GM21360 (cell line): ENCODE measurements around the gene POLD2.

Experiments used
- ATAC-seq: cut with Tn5 transposase; IDR thresholded peaks from one replicate; pipeline ENCODE4 v1.9.1; 2021; ENCODE audit warnings: mild to moderate bottlenecking, moderate library complexity; ENCODE audit not compliant: unreplicated experiment

POLD2 gene

GRCh38 chr7:44152971-44153947 lies 29.9 kb upstream of the POLD2 start:
- ATAC-seq, result no peak

- ATAC-seq, result no peak
Measured at GRCh38 chr7:44151956-44152355, 28.6 kb upstream of the POLD2 start.

GRCh38 chr7:44150966-44151941 lies 27.9 kb upstream of the POLD2 start:
- ATAC-seq, result no peak

- ATAC-seq, result no peak
Measured at GRCh38 chr7:44150466-44150832, 27.1 kb upstream of the POLD2 start.

- no peak for ATAC-seq
Measured at GRCh38 chr7:44149571-44150465, 26.5 kb upstream of the POLD2 start.

- no peak for ATAC-seq
Measured at GRCh38 chr7:44148961-44149536, 25.7 kb upstream of the POLD2 start.

GRCh38 chr7:44148166-44148565 lies 24.8 kb upstream of the POLD2 start:
- no peak for ATAC-seq

GRCh38 chr7:44147026-44147991 lies 24.0 kb upstream of the POLD2 start:
- ATAC-seq, result no peak

GRCh38 chr7:44145969-44146911 lies 22.9 kb upstream of the POLD2 start:
- ATAC-seq, result no peak

GRCh38 chr7:44145479-44145968 lies 22.2 kb upstream of the POLD2 start:
- ATAC-seq, result no peak

- no peak for ATAC-seq
Measured at GRCh38 chr7:44144968-44145478, 21.7 kb upstream of the POLD2 start.

GRCh38 chr7:44144426-44144967 lies 21.1 kb upstream of the POLD2 start:
- no peak for ATAC-seq

GRCh38 chr7:44143646-44144250 lies 20.4 kb upstream of the POLD2 start:
- ATAC-seq, result no peak

GRCh38 chr7:44142028-44142427 lies 18.7 kb upstream of the POLD2 start:
- no peak for ATAC-seq

GRCh38 chr7:44141221-44141850 lies 18.0 kb upstream of the POLD2 start, which contains the start of gene MYL7:
Gene MYL7 (minus strand): TSS chr7:44141332. CDS start chr7:44141305, 27 bp downstream.
- no peak for ATAC-seq

- ATAC-seq, result no peak
Measured at GRCh38 chr7:44140341-44140740, 17.0 kb upstream of the POLD2 start.
